ENCODE measurements around the gene SUSD4. TPM values are rescaled to one million over a fixed set of nuclear protein-coding genes. Genes with fewer than 3 reads are reported as not detected.

SUSD4 gene
- total RNA-seq, 1 donor from 2014 or later: 18.5 TPM

DNA sequence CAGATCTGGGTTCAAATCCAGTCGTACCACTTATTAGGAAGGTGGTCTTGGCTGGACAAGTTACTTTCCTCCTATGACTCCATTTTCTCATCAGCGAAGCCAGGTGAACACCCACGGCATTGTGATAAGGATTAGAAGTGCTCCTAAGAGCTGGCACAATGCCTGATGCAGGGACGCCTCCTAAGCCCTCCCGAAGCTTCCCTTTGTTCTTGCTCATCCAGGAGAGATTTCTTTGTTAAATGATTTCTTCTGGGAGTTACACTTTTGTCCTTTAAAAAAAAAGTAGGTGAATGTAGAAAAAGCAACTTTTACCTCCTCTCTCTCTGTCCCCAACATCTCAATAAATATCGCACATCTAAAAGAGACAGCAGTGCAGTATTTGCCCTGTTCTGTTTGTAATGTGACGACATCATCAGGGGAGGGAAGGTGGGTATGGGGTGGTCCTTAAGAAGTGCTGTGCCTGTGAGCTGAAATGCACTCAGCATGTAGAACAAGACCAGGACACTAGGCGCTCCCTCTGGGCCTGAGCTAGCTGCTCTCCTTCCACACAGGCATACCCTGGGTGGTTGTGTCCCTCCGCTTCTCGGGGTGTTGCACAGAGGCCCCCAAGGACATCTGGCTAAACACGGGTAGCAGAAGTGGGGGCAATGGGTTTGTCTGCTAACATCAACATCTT, 43.9 kb downstream of the SUSD4 start:
- DNase-seq (ENCODE audit: low spot score): no peak
- Mint-ChIP-seq H3K9me3 (ENCODE audit: unreplicated experiment) (no peaks in the 10 kb centered on the region), H3K36me3 (ENCODE audit: low read depth, unreplicated experiment) (no peaks in the 10 kb centered on the region), H3K4me3 (ENCODE audit: unreplicated experiment) (no peak overlapping the region), H3K27me3 (ENCODE audit: unreplicated experiment) (peaks cover 3% of the 10 kb centered on the region), H3K27ac (ENCODE audit: unreplicated experiment) (no peak overlapping the region), H3K4me1 (ENCODE audit: unreplicated experiment) (peaks cover 25% of the 10 kb centered on the region)
- TF ChIP-seq, protein P1, sequence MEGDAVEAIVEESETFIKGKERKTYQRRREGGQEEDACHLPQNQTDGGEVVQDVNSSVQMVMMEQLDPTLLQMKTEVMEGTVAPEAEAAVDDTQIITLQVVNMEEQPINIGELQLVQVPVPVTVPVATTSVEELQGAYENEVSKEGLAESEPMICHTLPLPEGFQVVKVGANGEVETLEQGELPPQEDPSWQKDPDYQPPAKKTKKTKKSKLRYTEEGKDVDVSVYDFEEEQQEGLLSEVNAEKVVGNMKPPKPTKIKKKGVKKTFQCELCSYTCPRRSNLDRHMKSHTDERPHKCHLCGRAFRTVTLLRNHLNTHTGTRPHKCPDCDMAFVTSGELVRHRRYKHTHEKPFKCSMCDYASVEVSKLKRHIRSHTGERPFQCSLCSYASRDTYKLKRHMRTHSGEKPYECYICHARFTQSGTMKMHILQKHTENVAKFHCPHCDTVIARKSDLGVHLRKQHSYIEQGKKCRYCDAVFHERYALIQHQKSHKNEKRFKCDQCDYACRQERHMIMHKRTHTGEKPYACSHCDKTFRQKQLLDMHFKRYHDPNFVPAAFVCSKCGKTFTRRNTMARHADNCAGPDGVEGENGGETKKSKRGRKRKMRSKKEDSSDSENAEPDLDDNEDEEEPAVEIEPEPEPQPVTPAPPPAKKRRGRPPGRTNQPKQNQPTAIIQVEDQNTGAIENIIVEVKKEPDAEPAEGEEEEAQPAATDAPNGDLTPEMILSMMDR (IDR thresholded peaks at IDR 0.05; ENCODE audit: unreplicated experiment): no peak

DNA sequence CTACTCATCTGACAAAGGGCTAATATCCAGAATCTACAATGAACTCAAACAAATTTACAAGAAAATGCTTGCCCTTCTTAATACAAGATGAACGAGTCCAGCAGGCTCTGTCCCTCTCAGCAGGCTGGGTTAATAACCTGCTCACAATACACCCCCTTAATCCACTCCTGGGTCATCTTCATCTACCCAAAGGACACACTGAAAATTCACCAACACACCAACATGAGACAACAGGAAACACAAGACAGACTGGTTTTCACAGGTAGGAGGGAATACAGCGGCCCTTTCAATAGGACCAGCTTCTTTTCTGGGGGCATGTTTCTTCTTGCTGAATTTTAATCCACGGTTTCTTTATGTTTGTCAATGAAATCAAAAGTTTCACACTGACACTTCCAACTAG, 44.6 kb downstream of the SUSD4 start:
- H3K27ac Mint-ChIP-seq (ENCODE audit: unreplicated experiment): no peak overlapping the region
- peaks cover 3% of the 10 kb centered on the region for H3K27me3 Mint-ChIP-seq (ENCODE audit: unreplicated experiment)
- DNase-seq (ENCODE audit: low spot score): no peak
- H3K4me1 Mint-ChIP-seq (ENCODE audit: unreplicated experiment): peaks cover 25% of the 10 kb centered on the region
- H3K4me3 Mint-ChIP-seq (ENCODE audit: unreplicated experiment): no peak overlapping the region
- H3K36me3 Mint-ChIP-seq (ENCODE audit: low read depth, unreplicated experiment): no peaks in the 10 kb centered on the region
- TF ChIP-seq, protein P1 (IDR thresholded peaks at IDR 0.05; ENCODE audit: unreplicated experiment): no peak
- no peaks in the 10 kb centered on the region for H3K9me3 Mint-ChIP-seq (ENCODE audit: unreplicated experiment)

DNA sequence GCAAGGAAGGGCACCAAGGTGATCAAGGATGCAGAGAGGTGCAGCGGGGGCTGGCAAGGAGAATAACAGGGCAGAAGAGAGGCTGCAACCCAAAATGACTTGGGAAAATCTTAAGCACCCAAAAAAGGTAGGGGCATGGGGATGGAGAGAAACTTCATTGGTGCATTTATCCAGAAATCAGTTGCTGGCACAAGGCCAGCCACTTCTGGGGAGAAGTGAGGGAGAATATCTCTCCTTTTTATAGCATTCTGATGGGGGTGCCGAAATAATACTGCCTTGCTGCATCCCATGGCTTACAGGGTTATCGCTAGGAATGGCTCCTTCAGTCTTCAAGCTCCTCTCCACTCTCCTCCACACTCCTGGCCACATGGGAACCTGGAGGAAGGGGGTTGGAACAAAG, 47.9 kb downstream of the SUSD4 start:
- DNase-seq (ENCODE audit: low spot score): no peak
- Mint-ChIP-seq H3K36me3 (ENCODE audit: low read depth, unreplicated experiment) (no peaks in the 10 kb centered on the region), H3K27me3 (ENCODE audit: unreplicated experiment) (peaks cover 3% of the 10 kb centered on the region), H3K4me3 (ENCODE audit: unreplicated experiment) (no peak overlapping the region), H3K9me3 (ENCODE audit: unreplicated experiment) (no peaks in the 10 kb centered on the region), H3K27ac (ENCODE audit: unreplicated experiment) (no peak overlapping the region), H3K4me1 (ENCODE audit: unreplicated experiment) (peaks cover 10% of the 10 kb centered on the region)
- TF ChIP-seq, protein P1 (IDR thresholded peaks at IDR 0.05; ENCODE audit: unreplicated experiment): no peak

DNA sequence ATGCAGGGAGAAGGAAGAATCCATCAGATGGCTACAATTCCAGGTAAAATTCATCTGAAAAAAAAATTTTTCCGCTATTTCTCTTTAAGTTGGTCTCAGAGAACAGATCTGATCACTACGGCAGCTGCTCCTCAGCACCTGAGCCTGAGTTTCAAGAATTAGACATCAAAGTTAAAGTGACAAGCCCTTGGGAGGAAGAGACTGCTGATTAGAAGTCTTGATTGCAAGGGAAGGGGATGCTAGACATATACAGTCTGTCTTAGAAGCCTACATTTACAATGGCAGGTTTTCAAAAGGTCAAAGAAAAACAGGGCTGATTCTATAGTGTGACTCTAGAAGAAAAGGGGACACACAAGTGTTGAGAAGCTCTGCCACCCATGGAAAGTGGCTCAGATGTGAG, 48.3 kb downstream of the SUSD4 start:
- peaks cover 6% of the 10 kb centered on the region for H3K4me1 Mint-ChIP-seq (ENCODE audit: unreplicated experiment)
- H3K9me3 Mint-ChIP-seq (ENCODE audit: unreplicated experiment): no peaks in the 10 kb centered on the region
- no peak overlapping the region for H3K4me3 Mint-ChIP-seq (ENCODE audit: unreplicated experiment)
- H3K27me3 Mint-ChIP-seq (ENCODE audit: unreplicated experiment): peaks cover 3% of the 10 kb centered on the region
- DNase-seq (ENCODE audit: low spot score): no peak
- H3K36me3 Mint-ChIP-seq (ENCODE audit: low read depth, unreplicated experiment): no peaks in the 10 kb centered on the region
- TF ChIP-seq, protein P1 (IDR thresholded peaks at IDR 0.05; ENCODE audit: unreplicated experiment): no peak
- H3K27ac Mint-ChIP-seq (ENCODE audit: unreplicated experiment): no peak overlapping the region

DNA sequence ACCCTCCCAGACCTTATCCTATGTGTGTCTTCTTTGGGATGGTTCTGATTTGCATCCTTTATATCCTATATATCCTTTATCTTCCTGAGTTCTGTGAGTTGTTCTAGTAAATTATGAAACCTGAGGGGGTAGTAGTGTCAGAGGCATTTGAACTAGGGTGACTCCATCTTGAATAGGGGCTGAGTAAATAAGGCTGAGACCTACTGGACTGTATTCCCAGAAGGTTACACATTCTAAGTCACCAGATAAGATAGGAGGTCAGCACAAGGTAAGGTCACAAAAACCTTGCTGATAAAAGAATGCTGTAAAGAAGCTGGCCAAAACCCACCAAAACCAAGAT, 50.6 kb downstream of the SUSD4 start:
- TF ChIP-seq, protein P1 (IDR thresholded peaks at IDR 0.05; ENCODE audit: unreplicated experiment): no peak
- Mint-ChIP-seq H3K4me3 (ENCODE audit: unreplicated experiment) (no peak overlapping the region), H3K27me3 (ENCODE audit: unreplicated experiment) (peaks cover 3% of the 10 kb centered on the region), H3K36me3 (ENCODE audit: low read depth, unreplicated experiment) (no peaks in the 10 kb centered on the region), H3K4me1 (ENCODE audit: unreplicated experiment) (no peaks in the 10 kb centered on the region), H3K9me3 (ENCODE audit: unreplicated experiment) (no peaks in the 10 kb centered on the region), H3K27ac (ENCODE audit: unreplicated experiment) (no peak overlapping the region)
- DNase-seq (ENCODE audit: low spot score): no peak

Measured in endothelial cell (in vitro differentiated cells).